GM18870 (cell line): Measurements from ENCODE around the gene YPEL2.

ENCODE experiments used
- ATAC-seq: cut with Tn5 transposase; IDR thresholded peaks from one replicate; pipeline ENCODE4 v1.9.1; 2021; ENCODE audit warnings: moderate library complexity; ENCODE audit not compliant: unreplicated experiment

The YPEL2 gene

GRCh38 chr17:59330053-59330942, 1.2 kb upstream of the YPEL2 start:
- no peak for ATAC-seq

GRCh38 chr17:59331929-59332748, 684 bp downstream of the YPEL2 start:
- ATAC-seq = no peak

GRCh38 chr17:59332749-59333377, 1.4 kb downstream of the YPEL2 start:
- ATAC-seq = no peak

GRCh38 chr17:59333836-59334235, 2.4 kb downstream of the YPEL2 start:
- no peak for ATAC-seq

- ATAC-seq = no peak
Measured at GRCh38 chr17:59335685-59336084, 4.2 kb downstream of the YPEL2 start.

- ATAC-seq = no peak
Measured at GRCh38 chr17:59337741-59338299, 6.4 kb downstream of the YPEL2 start.

- no peak for ATAC-seq
Measured at GRCh38 chr17:59338498-59338897, 7.0 kb downstream of the YPEL2 start.

- no peak for ATAC-seq
Measured at GRCh38 chr17:59341922-59342321, 10.5 kb downstream of the YPEL2 start.

- ATAC-seq = no peak
Measured at GRCh38 chr17:59342681-59343131, 11.3 kb downstream of the YPEL2 start.

GRCh38 chr17:59345476-59345875, 14.0 kb downstream of the YPEL2 start:
- no peak for ATAC-seq

GRCh38 chr17:59346341-59346740, 14.9 kb downstream of the YPEL2 start:
- no peak for ATAC-seq

GRCh38 chr17:59346876-59347407, 15.5 kb downstream of the YPEL2 start:
- no peak for ATAC-seq

GRCh38 chr17:59347975-59348391, 16.5 kb downstream of the YPEL2 start:
- no peak for ATAC-seq

- ATAC-seq = no peak
Measured at GRCh38 chr17:59349178-59349577, 17.7 kb downstream of the YPEL2 start.

GRCh38 chr17:59353106-59353854, 21.8 kb downstream of the YPEL2 start:
- ATAC-seq = no peak

- no peak for ATAC-seq
Measured at GRCh38 chr17:59353936-59354755, 22.7 kb downstream of the YPEL2 start.

- no peak for ATAC-seq
Measured at GRCh38 chr17:59355030-59355701, 23.7 kb downstream of the YPEL2 start.

- no peak for ATAC-seq
Measured at GRCh38 chr17:59355702-59356325, 24.4 kb downstream of the YPEL2 start.
